Measurements from ENCODE around the gene PPP1R37. TPM values are rescaled to one million over a fixed set of nuclear protein-coding genes. Genes with fewer than 3 reads are reported as not detected.

The PPP1R37 gene
- total RNA-seq, 1 experiment from 2014 or later: 8.0 TPM

DNA sequence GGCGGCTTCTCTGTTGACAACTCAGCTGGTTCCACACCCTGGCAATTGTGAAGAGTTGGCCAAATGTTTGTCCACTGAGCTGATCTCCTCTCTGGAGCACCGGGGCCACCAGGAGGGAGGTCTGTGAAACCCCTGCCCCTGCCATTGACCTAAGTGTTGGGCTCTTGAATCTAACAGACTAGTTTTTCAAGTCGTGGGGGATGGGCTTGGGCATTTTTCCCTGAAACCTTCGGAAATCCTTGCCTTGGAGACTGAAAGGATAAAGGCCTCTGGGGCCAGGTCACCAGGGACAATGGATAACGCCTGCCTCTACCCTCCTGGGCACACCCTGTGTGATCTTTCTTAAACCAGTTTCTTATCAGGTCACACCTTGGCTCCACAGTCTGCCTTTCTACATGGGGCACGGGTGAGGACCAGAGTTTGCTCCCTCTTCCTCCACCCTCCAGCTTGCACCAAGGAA is 13.0 kb upstream of the PPP1R37 start:
- Histone ChIP-seq H3K4me3 (ENCODE audit: low read length) (peak overlapping the region; percentile 94), H3K4me1 (ENCODE audit: low read length) (peaks cover 38% of the 10 kb centered on the region), H3K9ac (ENCODE audit: low read length) (peak overlapping the region; percentile 98), H3K9me3 (ENCODE audit: low read length) (no peaks in the 10 kb centered on the region), H3K27ac (ENCODE audit: low read length) (peak overlapping the region; percentile 96), H3K79me2 (ENCODE audit: low read length) (peaks cover 77% of the 10 kb centered on the region), H3K27me3 (ENCODE audit: low read length) (no peaks in the 10 kb centered on the region), H4K20me1 (ENCODE audit: insufficient read depth, low read depth, low read length) (peaks cover 14% of the 10 kb centered on the region), H3K4me2 (ENCODE audit: low read depth, low read length, poor library complexity, severe bottlenecking) (peak overlapping the region; percentile 91), H3K36me3 (ENCODE audit: insufficient read depth, low read length) (peaks cover 23% of the 10 kb centered on the region), H2AFZ (ENCODE audit: low read length) (no peak overlapping the region), H3K9me2 (replicated peaks; ENCODE audit: insufficient read depth, low read length) (no peaks in the 10 kb centered on the region)
- DNase-seq: no peak

- Histone ChIP-seq H2AFZ (ENCODE audit: low read length) (no peak overlapping the region), H3K36me3 (ENCODE audit: insufficient read depth, low read length) (peaks cover 22% of the 10 kb centered on the region), H3K9me2 (replicated peaks; ENCODE audit: insufficient read depth, low read length) (no peaks in the 10 kb centered on the region), H3K27ac (ENCODE audit: low read length) (no peak overlapping the region), H3K9me3 (ENCODE audit: low read length) (no peaks in the 10 kb centered on the region), H3K9ac (ENCODE audit: low read length) (no peak overlapping the region), H3K79me2 (ENCODE audit: low read length) (peaks cover 71% of the 10 kb centered on the region), H3K27me3 (ENCODE audit: low read length) (no peaks in the 10 kb centered on the region), H3K4me3 (ENCODE audit: low read length) (no peak overlapping the region), H3K4me2 (ENCODE audit: low read depth, low read length, poor library complexity, severe bottlenecking) (no peak overlapping the region), H4K20me1 (ENCODE audit: insufficient read depth, low read depth, low read length) (peaks cover 13% of the 10 kb centered on the region), H3K4me1 (ENCODE audit: low read length) (peaks cover 28% of the 10 kb centered on the region)
- no peak for DNase-seq
Measured at GRCh38 chr19:45082170-45082569, 10.8 kb upstream of the PPP1R37 start.

DNA sequence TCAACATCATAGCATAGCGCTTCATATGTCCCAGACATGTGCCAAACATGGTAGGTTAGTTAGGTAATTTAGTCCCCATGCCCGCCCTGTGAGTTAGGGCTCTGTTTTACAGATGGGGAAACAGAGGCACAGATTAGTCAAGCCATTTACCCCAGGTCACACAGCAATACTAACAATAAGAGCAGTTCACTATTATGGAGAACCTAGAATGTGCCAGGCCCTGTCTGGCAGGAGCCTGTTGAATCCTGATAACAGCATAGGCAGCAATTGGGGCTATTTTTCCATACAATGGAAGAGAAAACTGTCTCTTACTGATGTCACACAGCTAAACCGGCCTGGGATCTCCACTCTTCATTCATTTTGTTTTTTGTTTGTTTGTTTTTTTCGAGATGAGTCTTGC is 6.5 kb upstream of the PPP1R37 start:
- Histone ChIP-seq H3K9me2 (replicated peaks; ENCODE audit: insufficient read depth, low read length) (no peaks in the 10 kb centered on the region), H3K4me3 (ENCODE audit: low read length) (no peak overlapping the region), H3K27ac (ENCODE audit: low read length) (no peak overlapping the region), H2AFZ (ENCODE audit: low read length) (no peak overlapping the region), H4K20me1 (ENCODE audit: insufficient read depth, low read depth, low read length) (peaks cover 9% of the 10 kb centered on the region), H3K79me2 (ENCODE audit: low read length) (peaks cover 34% of the 10 kb centered on the region), H3K27me3 (ENCODE audit: low read length) (no peaks in the 10 kb centered on the region), H3K4me2 (ENCODE audit: low read depth, low read length, poor library complexity, severe bottlenecking) (no peak overlapping the region), H3K9me3 (ENCODE audit: low read length) (no peaks in the 10 kb centered on the region), H3K9ac (ENCODE audit: low read length) (no peak overlapping the region), H3K36me3 (ENCODE audit: insufficient read depth, low read length) (peaks cover 24% of the 10 kb centered on the region), H3K4me1 (ENCODE audit: low read length) (peaks cover 9% of the 10 kb centered on the region)
- DNase-seq: no peak

DNA sequence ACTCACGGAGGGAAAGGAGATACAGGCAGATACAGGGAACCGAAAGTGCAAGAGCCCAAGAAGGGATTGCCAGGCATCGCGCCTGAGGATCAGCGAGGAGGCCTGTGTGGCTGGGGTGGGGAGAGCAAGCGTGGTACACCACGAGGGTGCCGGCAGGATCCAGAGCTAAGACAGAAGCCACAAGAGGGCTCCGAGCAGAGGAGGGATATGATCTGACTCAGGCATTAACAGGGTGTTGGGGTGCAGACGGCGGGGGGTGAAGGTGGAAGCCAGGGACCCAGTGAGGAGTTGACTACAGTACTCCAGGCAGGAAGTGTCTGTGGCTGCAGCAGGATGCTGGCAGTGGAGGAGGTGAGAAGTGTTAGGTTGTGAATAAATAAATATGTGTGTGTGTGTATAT is 5.4 kb upstream of the PPP1R37 start:
- Histone ChIP-seq H2AFZ (ENCODE audit: low read length) (no peak overlapping the region), H3K4me1 (ENCODE audit: low read length) (peaks cover 18% of the 10 kb centered on the region), H3K9me2 (replicated peaks; ENCODE audit: insufficient read depth, low read length) (no peaks in the 10 kb centered on the region), H3K9ac (ENCODE audit: low read length) (no peak overlapping the region), H3K9me3 (ENCODE audit: low read length) (no peaks in the 10 kb centered on the region), H3K4me3 (ENCODE audit: low read length) (no peak overlapping the region), H4K20me1 (ENCODE audit: insufficient read depth, low read depth, low read length) (no peaks in the 10 kb centered on the region; the same call in 1 of the 2 replicates), H3K27ac (ENCODE audit: low read length) (no peak overlapping the region), H3K4me2 (ENCODE audit: low read depth, low read length, poor library complexity, severe bottlenecking) (no peak overlapping the region), H3K36me3 (ENCODE audit: insufficient read depth, low read length) (peaks cover 13% of the 10 kb centered on the region), H3K27me3 (ENCODE audit: low read length) (no peaks in the 10 kb centered on the region), H3K79me2 (ENCODE audit: low read length) (peaks cover 24% of the 10 kb centered on the region)
- no peak for DNase-seq

DNA sequence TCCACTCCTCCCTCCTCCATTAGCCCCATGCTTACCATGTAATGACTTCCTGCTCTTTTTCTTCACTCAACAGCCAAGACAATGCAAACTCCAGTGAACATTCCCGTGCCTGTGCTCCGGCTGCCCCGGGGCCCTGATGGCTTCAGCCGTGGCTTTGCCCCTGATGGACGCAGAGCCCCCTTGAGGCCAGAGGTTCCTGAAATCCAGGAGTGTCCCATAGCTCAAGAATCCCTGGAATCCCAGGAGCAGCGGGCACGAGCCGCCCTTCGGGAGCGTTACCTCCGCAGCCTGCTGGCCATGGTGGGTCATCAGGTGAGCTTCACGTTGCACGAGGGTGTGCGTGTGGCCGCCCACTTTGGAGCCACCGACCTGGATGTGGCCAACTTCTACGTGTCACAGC is 2.9 kb upstream of the PPP1R37 start:
- H3K36me3 ChIP-seq (ENCODE audit: insufficient read depth, low read length): peaks cover 9% of the 10 kb centered on the region; the same call in 1 of the 2 replicates
- no peak overlapping the region for H3K4me2 ChIP-seq (ENCODE audit: low read depth, low read length, poor library complexity, severe bottlenecking)
- no peak overlapping the region for H3K4me3 ChIP-seq (ENCODE audit: low read length)
- H3K27ac ChIP-seq (ENCODE audit: low read length): no peak overlapping the region
- peaks cover 33% of the 10 kb centered on the region for H3K4me1 ChIP-seq (ENCODE audit: low read length)
- no peak overlapping the region for H2AFZ ChIP-seq (ENCODE audit: low read length)
- H3K9me3 ChIP-seq (ENCODE audit: low read length): no peaks in the 10 kb centered on the region
- no peak overlapping the region for H3K9ac ChIP-seq (ENCODE audit: low read length)
- DNase-seq: no peak
- no peaks in the 10 kb centered on the region for H3K27me3 ChIP-seq (ENCODE audit: low read length)
- H3K79me2 ChIP-seq (ENCODE audit: low read length): peaks cover 31% of the 10 kb centered on the region
- H3K9me2 ChIP-seq (replicated peaks; ENCODE audit: insufficient read depth, low read length): no peaks in the 10 kb centered on the region
- H4K20me1 ChIP-seq (ENCODE audit: insufficient read depth, low read depth, low read length): no peaks in the 10 kb centered on the region; the same call in none of the 2 replicates

GRCh38 chr19:45090606-45091005 is 2.4 kb upstream of the PPP1R37 start:
- H3K4me1 ChIP-seq (ENCODE audit: low read length): peaks cover 33% of the 10 kb centered on the region
- peaks cover 34% of the 10 kb centered on the region for H3K79me2 ChIP-seq (ENCODE audit: low read length)
- H3K4me2 ChIP-seq (ENCODE audit: low read depth, low read length, poor library complexity, severe bottlenecking): no peak overlapping the region
- H3K27ac ChIP-seq (ENCODE audit: low read length): no peak overlapping the region
- DNase-seq: peak; percentile 43
- H3K9me3 ChIP-seq (ENCODE audit: low read length): no peaks in the 10 kb centered on the region
- H3K4me3 ChIP-seq (ENCODE audit: low read length): no peak overlapping the region
- H3K9me2 ChIP-seq (replicated peaks; ENCODE audit: insufficient read depth, low read length): no peaks in the 10 kb centered on the region
- no peaks in the 10 kb centered on the region for H3K27me3 ChIP-seq (ENCODE audit: low read length)
- H3K9ac ChIP-seq (ENCODE audit: low read length): no peak overlapping the region
- no peaks in the 10 kb centered on the region; the same call in none of the 2 replicates for H4K20me1 ChIP-seq (ENCODE audit: insufficient read depth, low read depth, low read length)
- no peak overlapping the region for H2AFZ ChIP-seq (ENCODE audit: low read length)
- peaks cover 9% of the 10 kb centered on the region; the same call in 1 of the 2 replicates for H3K36me3 ChIP-seq (ENCODE audit: insufficient read depth, low read length)

DNA sequence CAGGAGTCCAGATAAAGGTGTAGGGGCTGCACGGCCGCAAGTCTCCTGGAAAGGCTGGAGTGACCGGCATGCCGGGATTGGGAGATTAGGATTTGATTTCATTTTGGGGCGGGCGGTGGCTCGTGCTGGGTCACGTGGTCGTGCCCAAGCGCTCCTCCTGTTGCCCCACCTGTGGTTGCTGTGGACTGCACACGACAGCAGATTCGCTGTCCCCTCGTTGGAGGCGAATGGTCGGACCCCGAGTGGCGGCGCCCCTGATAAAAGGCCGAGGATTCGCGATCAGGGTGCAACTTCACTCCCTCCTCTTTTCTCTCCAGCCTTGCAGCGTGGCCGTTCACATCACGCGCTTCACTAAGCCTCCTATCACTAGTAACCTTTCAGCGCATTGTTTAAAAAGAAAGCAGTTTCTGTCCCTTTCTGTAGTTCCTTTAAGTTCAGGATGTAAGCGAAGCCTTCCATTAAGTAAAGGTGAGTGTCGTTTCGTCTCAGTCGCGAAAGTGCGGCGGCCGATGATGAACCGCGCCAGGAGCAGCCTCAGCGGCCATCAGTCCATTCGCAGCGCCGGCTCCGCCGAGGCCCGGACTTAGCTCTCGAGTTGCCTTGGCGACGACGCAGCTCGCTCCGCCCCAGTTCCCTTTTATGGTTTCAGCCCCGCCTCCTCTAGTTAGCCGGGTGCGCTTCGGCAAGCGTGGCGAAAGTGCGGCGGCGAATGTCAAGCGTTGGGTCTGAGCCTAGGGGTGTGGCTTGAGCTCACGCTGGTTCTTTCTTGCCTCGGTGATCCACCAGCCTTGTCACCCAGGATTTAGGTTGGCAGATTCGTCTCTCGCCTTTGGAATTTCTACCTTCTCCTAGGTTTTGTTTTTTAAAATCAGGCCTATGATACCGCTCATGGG is 1.7 kb upstream of the PPP1R37 start:
- peaks cover 33% of the 10 kb centered on the region for H3K4me1 ChIP-seq (ENCODE audit: low read length)
- H3K9ac ChIP-seq (ENCODE audit: low read length): peak overlapping the region; percentile 95
- peaks cover 9% of the 10 kb centered on the region; the same call in 1 of the 2 replicates for H3K36me3 ChIP-seq (ENCODE audit: insufficient read depth, low read length)
- peak; percentile 100 for DNase-seq
- H3K4me3 ChIP-seq (ENCODE audit: low read length): peak overlapping the region; percentile 95
- no peaks in the 10 kb centered on the region for H3K9me2 ChIP-seq (replicated peaks; ENCODE audit: insufficient read depth, low read length)
- peaks cover 38% of the 10 kb centered on the region for H3K79me2 ChIP-seq (ENCODE audit: low read length)
- no peaks in the 10 kb centered on the region for H3K27me3 ChIP-seq (ENCODE audit: low read length)
- no peaks in the 10 kb centered on the region for H3K9me3 ChIP-seq (ENCODE audit: low read length)
- peak overlapping the region; percentile 94 for H3K4me2 ChIP-seq (ENCODE audit: low read depth, low read length, poor library complexity, severe bottlenecking)
- peak overlapping the region; percentile 91; the same call in 1 of the 2 replicates for H2AFZ ChIP-seq (ENCODE audit: low read length)
- peaks cover 6% of the 10 kb centered on the region for H4K20me1 ChIP-seq (ENCODE audit: insufficient read depth, low read depth, low read length)
- peak overlapping the region; percentile 89 for H3K27ac ChIP-seq (ENCODE audit: low read length)

GRCh38 chr19:45094137-45094536 is 1.2 kb downstream of the PPP1R37 start:
- peaks cover 13% of the 10 kb centered on the region for H4K20me1 ChIP-seq (ENCODE audit: insufficient read depth, low read depth, low read length)

More at GRCh38 chr19:45094137-45094536, 1.2 kb downstream of the PPP1R37 start:
- Histone ChIP-seq H3K36me3 (ENCODE audit: insufficient read depth, low read length) (peaks cover 7% of the 10 kb centered on the region; the same call in 1 of the 2 replicates), H3K9me2 (replicated peaks; ENCODE audit: insufficient read depth, low read length) (no peaks in the 10 kb centered on the region), H3K4me2 (ENCODE audit: low read depth, low read length, poor library complexity, severe bottlenecking) (peak overlapping the region; percentile 94), H2AFZ (ENCODE audit: low read length) (no peak overlapping the region), H3K4me3 (ENCODE audit: low read length) (peak overlapping the region; percentile 95), H3K4me1 (ENCODE audit: low read length) (peaks cover 33% of the 10 kb centered on the region), H3K79me2 (ENCODE audit: low read length) (peaks cover 62% of the 10 kb centered on the region), H3K27me3 (ENCODE audit: low read length) (no peaks in the 10 kb centered on the region), H3K9ac (ENCODE audit: low read length) (peak overlapping the region; percentile 95), H3K27ac (ENCODE audit: low read length) (no peak overlapping the region), H3K9me3 (ENCODE audit: low read length) (no peaks in the 10 kb centered on the region)
- DNase-seq: no peak
